G401 (cell line): Measurements from ENCODE around the gene TSPOAP1. TPM values are rescaled to one million over a fixed set of nuclear protein-coding genes. Genes with fewer than 3 reads are reported as not detected.
A peak's percentile ranks its signal among the peaks of the same experiment; 100 is the strongest.

Experiments used
- DNase-seq: peaks from one replicate; pipeline ENCODE4 v3.0.0-alpha.2; 2015; ENCODE audit warnings: low spot score
- in situ Hi-C: cut with HindIII; loops from 2 replicates; pipeline ENCODE4 v1.10.0; 2016; ENCODE audit warnings: low sequenced_read_pairs, mixed read lengths
- total RNA-seq: library from RNA; depleted of rRNA; stranded (reverse); fragments of >200 nt; shearing (Covaris generic); gene quantifications from 2 replicates; pipeline ENCODE4 v1.2.3, GENCODE V29; 2014

The TSPOAP1 gene
- total RNA-seq, 1 experiment from 2014 or later, result not detected

- DNase-seq, result no peak
- in situ Hi-C loops, result no loop called here
Observed at GRCh38 chr17:58308985-58309917, 19.3 kb downstream of the TSPOAP1 start.

- in situ Hi-C loops, result no loop called here
- no peak for DNase-seq
Observed at GRCh38 chr17:58308173-58308984, 20.2 kb downstream of the TSPOAP1 start.

GRCh38 chr17:58307468-58308172, 21.0 kb downstream of the TSPOAP1 start:
- in situ Hi-C loops, result no loop called here
- DNase-seq, result no peak

- DNase-seq, result no peak
- in situ Hi-C loops, result no loop called here
Observed at GRCh38 chr17:58306131-58306951, 22.3 kb downstream of the TSPOAP1 start.

GRCh38 chr17:58305626-58306025, 23.0 kb downstream of the TSPOAP1 start:
- no peak for DNase-seq
- in situ Hi-C loops, result no loop called here

GRCh38 chr17:58304750-58305486, 23.7 kb downstream of the TSPOAP1 start:
- in situ Hi-C loops, result no loop called here
- DNase-seq, result no peak

- in situ Hi-C loops, result no loop called here
- peak; percentile 36 for DNase-seq
Observed at GRCh38 chr17:58303971-58304749, 24.4 kb downstream of the TSPOAP1 start.

- in situ Hi-C loops, result no loop called here
- DNase-seq, result no peak
Observed at GRCh38 chr17:58302919-58303585, 25.5 kb downstream of the TSPOAP1 start.

- in situ Hi-C loops, result no loop called here
- no peak for DNase-seq
Observed at GRCh38 chr17:58302171-58302918, 26.2 kb downstream of the TSPOAP1 start.

- in situ Hi-C loops, result no loop called here
- DNase-seq, result no peak
Observed at GRCh38 chr17:58301504-58302150, 27.0 kb downstream of the TSPOAP1 start.

- in situ Hi-C loops, result no loop called here
- DNase-seq, result no peak
Observed at GRCh38 chr17:58300336-58300735, 28.3 kb downstream of the TSPOAP1 start.

GRCh38 chr17:58294034-58294433, 34.6 kb downstream of the TSPOAP1 start:
- no peak for DNase-seq
- in situ Hi-C loops, result no loop called here

GRCh38 chr17:58291246-58291645, 37.3 kb downstream of the TSPOAP1 start:
- in situ Hi-C loops, result no loop called here
- no peak for DNase-seq

- in situ Hi-C loops, result no loop called here
- DNase-seq, result no peak
Observed at GRCh38 chr17:58289869-58290268, 38.7 kb downstream of the TSPOAP1 start.

- in situ Hi-C loops, result no loop called here
- no peak for DNase-seq
Observed at GRCh38 chr17:58285422-58285810, 43.2 kb downstream of the TSPOAP1 start.
